Mesodermal cell (in vitro differentiated cells): ENCODE results near the gene ATP6V1E1.
"Not testable (repeated sequence)": the region's sequence is repeated elsewhere in the genome, so short reads cannot be mapped to it uniquely, and the experiment has no call there.

ENCODE experiments used
- H3K27ac ChIP-seq: 2 replicates; pipeline ENCODE4 v1.7.0; 2013; ENCODE audit warnings: mild to moderate bottlenecking, low read depth, low read length, moderate library complexity; ENCODE audit not compliant: severe bottlenecking
- H3K36me3 ChIP-seq: 2 replicates; pipeline ENCODE4 v1.7.1; 2013; ENCODE audit warnings: mild to moderate bottlenecking, low read length, moderate library complexity; ENCODE audit not compliant: control insufficient read depth, insufficient read depth
- H3K4me1 ChIP-seq: one replicate; pipeline ENCODE4 v1.7.1; 2013; ENCODE audit warnings: mild to moderate bottlenecking, low read length; ENCODE audit not compliant: insufficient read depth, control insufficient read depth, poor library complexity, severe bottlenecking
- H3K4me3 ChIP-seq: 2 replicates; pipeline ENCODE4 v1.7.0; 2013; ENCODE audit warnings: low read length, control low read depth, mild to moderate bottlenecking; ENCODE audit not compliant: insufficient read depth, poor library complexity, severe bottlenecking; ENCODE audit errors: extremely low read depth
- H3K9me3 ChIP-seq: 2 replicates; pipeline ENCODE4 v1.7.1; 2013; ENCODE audit warnings: mild to moderate bottlenecking, low read length, moderate library complexity; ENCODE audit not compliant: control insufficient read depth
- WGBS, 2 experiments: methylation state at CpG; one replicate each; pipeline ENCODE4 v1.1.5; 2013; ENCODE audit warnings: missing lambda C conversion rate in 2 of 2; ENCODE audit not compliant: insufficient coverage in 2 of 2; 5-methylcytosine and 5-hydroxymethylcytosine counted together

Gene ATP6V1E1

GRCh38 chr22:17648569-17648968 lies 20.0 kb upstream of the ATP6V1E1 start:
- Histone ChIP-seq H3K27ac (no peak overlapping the region), H3K4me3 (no peak overlapping the region), H3K4me1 (no peaks in the 10 kb centered on the region), H3K9me3 (no peaks in the 10 kb centered on the region), H3K36me3 (peaks cover 17% of the 10 kb centered on the region)
- WGBS, 2 experiments, result no CpG with 5 or more reads among the region's 1 CpG

GRCh38 chr22:17647991-17648390 lies 19.4 kb upstream of the ATP6V1E1 start:
- no peaks in the 10 kb centered on the region for H3K9me3 ChIP-seq
- H3K27ac ChIP-seq, result no peak overlapping the region
- no peak overlapping the region for H3K4me3 ChIP-seq
- H3K4me1 ChIP-seq, result no peaks in the 10 kb centered on the region
- 96 to 100% methylated on average over 4 of the region's 5 CpGs for WGBS, 2 experiments
- peaks cover 17% of the 10 kb centered on the region for H3K36me3 ChIP-seq

- Histone ChIP-seq H3K4me3 (no peak overlapping the region), H3K4me1 (no peaks in the 10 kb centered on the region), H3K9me3 (no peaks in the 10 kb centered on the region), H3K36me3 (peaks cover 23% of the 10 kb centered on the region), H3K27ac (no peak overlapping the region)
- WGBS, 2 experiments, result 93 to 96% methylated on average over 2 of the region's 5 CpGs
These were observed 18.9 kb upstream of the ATP6V1E1 start for GRCh38 chr22:17647452-17647851.

- not testable (repeated sequence) for H3K4me3 ChIP-seq
These were observed 13.8 kb upstream of the ATP6V1E1 start for GRCh38 chr22:17642357-17642756.

GRCh38 chr22:17641269-17641668 lies 12.7 kb upstream of the ATP6V1E1 start:
- Histone ChIP-seq H3K4me1 (peaks cover 8% of the 10 kb centered on the region), H3K9me3 (no peaks in the 10 kb centered on the region), H3K36me3 (peaks cover 33% of the 10 kb centered on the region), H3K4me3 (no peak overlapping the region), H3K27ac (no peak overlapping the region)
- WGBS, 2 experiments, result 60 to 69% methylated on average over 2 of the region's 3 CpGs

More at GRCh38 chr22:17642357-17642756, 13.8 kb upstream of the ATP6V1E1 start:
- not testable (repeated sequence) for H3K9me3 ChIP-seq, H3K27ac ChIP-seq, H3K4me1 ChIP-seq
- peaks cover 34% of the 10 kb centered on the region for H3K36me3 ChIP-seq
- WGBS, 2 experiments, result no CpG with 5 or more reads among the region's 4 CpGs

GRCh38 chr22:17639247-17639741 lies 10.7 kb upstream of the ATP6V1E1 start:
- Histone ChIP-seq H3K36me3 (peaks cover 29% of the 10 kb centered on the region), H3K9me3 (no peaks in the 10 kb centered on the region), H3K4me3 (peak overlapping the region; percentile 90), H3K27ac (peak overlapping the region; percentile 99), H3K4me1 (peaks cover 8% of the 10 kb centered on the region)
- WGBS, 2 experiments, result 2 to 4% methylated on average over 6 of the region's 8 CpGs

GRCh38 chr22:17638432-17639246 lies 10.1 kb upstream of the ATP6V1E1 start, which contains the start of gene BCL2L13:
TSS of gene BCL2L13 (plus strand) at chr22:17638757. CDS start at chr22:17655712, 16,955 bp downstream.
- H3K27ac ChIP-seq, result peak within 1 kb of the TSS; percentile 99
- 1% methylated on average over 32 to 45 of the region's 70 CpGs for WGBS, 2 experiments
- H3K9me3 ChIP-seq, result no peaks in the 10 kb centered on the region
- peaks cover 13% of the 10 kb centered on the region for H3K4me1 ChIP-seq
- H3K4me3 ChIP-seq, result peak within 1 kb of the TSS; percentile 90
- peaks cover 26% of the 10 kb centered on the region for H3K36me3 ChIP-seq

- Histone ChIP-seq H3K4me3 (peak overlapping the region; percentile 90), H3K36me3 (peaks cover 26% of the 10 kb centered on the region), H3K9me3 (no peaks in the 10 kb centered on the region), H3K27ac (peak overlapping the region; percentile 99), H3K4me1 (peaks cover 18% of the 10 kb centered on the region)
- 3% methylated on average over 8 to 10 of the region's 10 CpGs for WGBS, 2 experiments
These were observed 9.6 kb upstream of the ATP6V1E1 start for GRCh38 chr22:17638182-17638431.

- 69 to 89% methylated on average over 8 to 10 of the region's 10 CpGs for WGBS, 2 experiments
- Histone ChIP-seq H3K4me3 (peak overlapping the region; percentile 90), H3K4me1 (peaks cover 22% of the 10 kb centered on the region), H3K27ac (peak overlapping the region; percentile 99), H3K36me3 (peaks cover 23% of the 10 kb centered on the region), H3K9me3 (no peaks in the 10 kb centered on the region)
These were observed 9.1 kb upstream of the ATP6V1E1 start for GRCh38 chr22:17637490-17638181.

- H3K9me3 ChIP-seq, H3K27ac ChIP-seq, H3K4me3 ChIP-seq: not testable (repeated sequence)
- Histone ChIP-seq H3K36me3 (peaks cover 15% of the 10 kb centered on the region), H3K4me1 (peaks cover 29% of the 10 kb centered on the region)
- WGBS, 2 experiments, result 94 to 98% methylated on average over 8 to 9 of the region's 10 CpGs
These were observed 8.3 kb upstream of the ATP6V1E1 start for GRCh38 chr22:17636850-17637249.

- no peak overlapping the region for H3K27ac ChIP-seq
- WGBS, 2 experiments, result 90 to 100% methylated on average over 2 to 3 of the region's 3 CpGs
- H3K36me3 ChIP-seq, result no peaks in the 10 kb centered on the region
- peaks cover 29% of the 10 kb centered on the region for H3K4me1 ChIP-seq
- no peaks in the 10 kb centered on the region for H3K9me3 ChIP-seq
- no peak overlapping the region for H3K4me3 ChIP-seq
These were observed 6.1 kb upstream of the ATP6V1E1 start for GRCh38 chr22:17634696-17635095.
